Measurements from ENCODE around the gene CACNB3. TPM values are rescaled to one million over a fixed set of nuclear protein-coding genes. Genes with fewer than 3 reads are reported as not detected.
A peak's percentile ranks its signal among the peaks of the same experiment; 100 is the strongest.

The CACNB3 gene
- total and polyA plus RNA-seq, 9 of the 15 experiments (the other 6 are each of a cell fraction or from before 2014, with no cell fraction given), result 0.24 to 2.0 (median 1.5) TPM

- peak; percentile 59 to 93 (median 71) for DNase-seq (ENCODE audit: extremely low read depth in 1 of 4, low spot score in 3 of 4)
- in situ Hi-C loops (cut with MboI), result no loop called here
- Histone ChIP-seq H2AFZ (ENCODE audit: low read depth, low read length) (peak overlapping the region; percentile 92), H3K36me3 (ENCODE audit: control insufficient read depth, insufficient read depth, low read length) (peaks cover 24% of the 10 kb centered on the region), H3K27ac (ENCODE audit: extremely low read depth, low read depth, low read length) (peak overlapping the region; percentile 80), H4K20me1 (replicated peaks; ENCODE audit: control insufficient read depth, insufficient read depth, low read length) (no peaks in the 10 kb centered on the region), H3K79me2 (ENCODE audit: control insufficient read depth, insufficient read depth, low read length) (peaks cover 46% of the 10 kb centered on the region), H3K4me3 (peak overlapping the region; percentile 89), H3K4me2 (ENCODE audit: insufficient read depth, low read length) (peak overlapping the region; percentile 88), H3K27me3 (ENCODE audit: control insufficient read depth in 2 of 2, insufficient read depth in 2 of 2, low read length in 2 of 2) (0 out of 5 replicates have a peak, but pooled peaks cover 0 to 4% of the 10 kb centered on the region in 2 experiments), H3K9me3 (replicated peaks; ENCODE audit: control insufficient read depth, insufficient read depth, low read depth, low read length) (no peaks in the 10 kb centered on the region), H3K9ac (ENCODE audit: insufficient read depth in 1 of 2, low read depth in 2 of 2, low read length in 2 of 2) (peak overlapping the region; percentile 84 to 88; a peak in 3 of 4 replicates), H3K4me1 (replicated peaks in 1 of 2; ENCODE audit: control insufficient read depth in 2 of 2, insufficient read depth in 2 of 2, low read length in 2 of 2) (peaks cover 6 to 12% of the 10 kb centered on the region in 2 experiments; a peak in 4 of 5 replicates), H3K9me1 (ENCODE audit: control insufficient read depth, insufficient read depth, low read length) (peaks cover 3% of the 10 kb centered on the region)
- peak; percentile 68 for ATAC-seq
- under 1% methylated on average over 11 of the region's 11 CpGs for WGBS (ENCODE audit: insufficient coverage, low coverage, missing lambda C conversion rate)
- intact Hi-C loops (cut with micrococcal nuclease), result loop anchor here (1.0 to 2.0 kb wide), 4 partner anchors 37 to 142 kb away; no protein-coding TSS in a partner anchor
- no peak for FAIRE-seq
- ChIA-PET POLR2A (interaction anchor here (0.5 to 5.2 kb wide), 18 partner anchors 9 to 104 kb away, joined by 3 to 25 read pairs (median 4); partner anchors contain the start of genes ARF3 and RND1), CTCF (ENCODE audit: low intra/inter-chr PET ratio) (interaction anchor here (0.6 to 3.4 kb wide), 8 partner anchors 35 to 483 kb away, joined by 3 to 47 read pairs (median 4); a partner anchor contains a TSS)
- BruUV-seq (replicated peaks), result no TSS peak
- TF ChIP-seq ZNF639 (CRISPR knock-in tag; conservative IDR thresholded peaks at IDR 0.05 in 1 of 2, IDR thresholded peaks at IDR 0.05 in 1 of 2), result no peak
- TF ChIP-seq DIDO1 (tag; IDR thresholded peaks at IDR 0.05; ENCODE audit: low read depth), result no peak
- no peak for TF ChIP-seq ZNF668 (CRISPR knock-in tag; IDR thresholded peaks at IDR 0.05)
- TF ChIP-seq TCF3 (CRISPR knock-in tag; IDR thresholded peaks at IDR 0.05), result no peak
- TF ChIP-seq USF1 (CRISPR knock-in tag; IDR thresholded peaks at IDR 0.05), result no peak
- TF ChIP-seq RUNX1 (IDR thresholded peaks at IDR 0.05; ENCODE audit: low read depth), result no peak
- TF ChIP-seq SMAD2 (IDR thresholded peaks at IDR 0.05; ENCODE audit: low read depth, low read length), result no peak
- TF ChIP-seq TAF15 (IDR thresholded peaks at IDR 0.05; ENCODE audit: low read depth, low read length), result no peak
- TF ChIP-seq MITF (IDR thresholded peaks at IDR 0.05), result no peak
- no peak for TF ChIP-seq ZNF518B (CRISPR knock-in tag; IDR thresholded peaks at IDR 0.05)
Measured at GRCh38 chr12:48852734-48853688, 34.7 kb downstream of the CACNB3 start.
